T-helper 1 cell treated with Interleukin-12 subunit alpha and Interleukin-12 subunit beta and Interleukin-4 antibody, amounts not matched to agents 30 μg/mL and 1 μg/mL, for 36 hours (primary cell): ENCODE data around the gene CCDC13.

Experiments
- H3K27ac Mint-ChIP-seq: one replicate; pipeline ENCODE4 v1.8.0; 2021; ENCODE audit warnings: mild to moderate bottlenecking, mixed read lengths
- H3K27me3 Mint-ChIP-seq: one replicate; pipeline ENCODE4 v1.8.0; 2021; ENCODE audit warnings: low read depth, mixed read lengths
- H3K36me3 Mint-ChIP-seq: one replicate; pipeline ENCODE4 v1.8.0; 2021; ENCODE audit warnings: low read depth, mixed read lengths
- H3K4me1 Mint-ChIP-seq: one replicate; pipeline ENCODE4 v1.8.0; 2021; ENCODE audit warnings: low read depth, mixed read lengths
- H3K4me3 Mint-ChIP-seq: one replicate; pipeline ENCODE4 v1.8.0; 2021; ENCODE audit warnings: mild to moderate bottlenecking, moderate library complexity, mixed read lengths
- H3K9me3 Mint-ChIP-seq: one replicate; pipeline ENCODE4 v1.8.0; 2021; ENCODE audit warnings: mixed read lengths

Gene CCDC13

DNA sequence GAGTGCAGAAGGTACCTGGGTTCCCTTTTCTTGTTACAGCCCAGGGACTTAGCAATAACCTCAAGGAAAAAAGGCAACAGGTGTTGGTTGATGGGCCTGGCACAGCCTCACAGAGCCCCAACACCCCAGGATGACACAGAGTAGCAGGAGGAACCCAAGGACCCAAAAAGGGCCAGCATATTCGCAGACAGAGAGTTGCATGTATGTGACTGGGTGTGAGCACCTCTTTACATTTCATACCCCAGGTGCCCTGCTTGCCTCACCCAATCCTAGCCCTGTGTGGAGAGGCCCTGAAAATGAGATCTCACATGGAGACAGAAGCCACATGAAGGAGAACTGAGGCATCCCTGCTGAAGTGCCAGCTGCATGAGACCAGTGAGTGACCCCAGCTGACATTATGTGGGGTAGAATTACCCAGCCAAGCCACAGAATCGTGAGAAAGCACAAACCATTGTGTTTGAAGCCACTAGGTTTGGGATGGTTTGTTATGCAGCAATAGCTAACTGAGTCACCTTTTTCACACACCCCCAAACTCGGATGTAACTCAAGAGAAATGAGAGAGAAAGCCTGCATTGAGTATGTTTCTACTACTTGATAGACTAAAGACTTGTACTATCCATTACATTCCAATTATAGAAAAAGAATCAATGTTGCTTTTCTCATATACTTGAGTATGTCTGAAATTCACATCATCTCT lies 44.2 kb downstream of the CCDC13 start:
- no peaks in the 10 kb centered on the region for H3K36me3 Mint-ChIP-seq
- H3K27me3 Mint-ChIP-seq: peaks cover 15% of the 10 kb centered on the region
- H3K4me3 Mint-ChIP-seq: no peak overlapping the region

GRCh38 chr3:42728056-42728455 lies 45.0 kb downstream of the CCDC13 start:
- peaks cover 17% of the 10 kb centered on the region for H3K27me3 Mint-ChIP-seq
- no peak overlapping the region for H3K4me3 Mint-ChIP-seq

More for the DNA sequence above, 44.2 kb downstream of the CCDC13 start:
- Mint-ChIP-seq H3K9me3 (no peaks in the 10 kb centered on the region), H3K4me1 (no peaks in the 10 kb centered on the region), H3K27ac (no peak overlapping the region)

GRCh38 chr3:42725454-42725853 lies 47.6 kb downstream of the CCDC13 start:
- Mint-ChIP-seq H3K4me1 (no peaks in the 10 kb centered on the region), H3K27me3 (peaks cover 19% of the 10 kb centered on the region), H3K27ac (no peak overlapping the region), H3K4me3 (no peak overlapping the region), H3K9me3 (no peaks in the 10 kb centered on the region), H3K36me3 (no peaks in the 10 kb centered on the region)

More at GRCh38 chr3:42728056-42728455, 45.0 kb downstream of the CCDC13 start:
- H3K9me3 Mint-ChIP-seq: no peaks in the 10 kb centered on the region
- H3K36me3 Mint-ChIP-seq: no peaks in the 10 kb centered on the region
- H3K4me1 Mint-ChIP-seq: no peaks in the 10 kb centered on the region
- no peak overlapping the region for H3K27ac Mint-ChIP-seq

- Mint-ChIP-seq H3K9me3 (no peaks in the 10 kb centered on the region), H3K27ac (no peak overlapping the region), H3K27me3 (peaks cover 19% of the 10 kb centered on the region), H3K36me3 (no peaks in the 10 kb centered on the region), H3K4me3 (no peak overlapping the region), H3K4me1 (no peaks in the 10 kb centered on the region)
These were observed 49.8 kb downstream of the CCDC13 start for GRCh38 chr3:42723219-42723618.
